Fibroblast of skin of left biceps (primary cell): Measurements from ENCODE around the gene PAPSS1.
A peak's percentile ranks its signal among the peaks of the same experiment; 100 is the strongest.
"Not testable (repeated sequence)": the region's sequence is repeated elsewhere in the genome, so short reads cannot be mapped to it uniquely, and the experiment has no call there.

Source experiments
- DNase-seq, 2 experiments: peaks; one replicate each; pipeline ENCODE4 v3.0.0-alpha.2; 2013; ENCODE audit warnings: low read depth in 2 of 2

Gene PAPSS1

GRCh38 chr4:107719922-107720722 lies at the start of gene PAPSS1:
Gene PAPSS1, minus strand, starts transcription at chr4:107720234. Its CDS starts 55 bp downstream, at chr4:107720179.
- DNase-seq: peak; percentile 93 to 94

- DNase-seq: no peak
These were observed 40.4 kb upstream of the PAPSS1 start for GRCh38 chr4:107760281-107760947.

GRCh38 chr4:107757864-107758476 lies 37.9 kb upstream of the PAPSS1 start:
- DNase-seq: no peak

- DNase-seq: no peak
These were observed 37.2 kb upstream of the PAPSS1 start for GRCh38 chr4:107757283-107757682.

- no peak for DNase-seq
These were observed 35.9 kb upstream of the PAPSS1 start for GRCh38 chr4:107755841-107756356.

GRCh38 chr4:107751670-107752069 lies 31.6 kb upstream of the PAPSS1 start:
- no peak for DNase-seq

- no peak for DNase-seq
These were observed 27.9 kb upstream of the PAPSS1 start for GRCh38 chr4:107747748-107748486.

GRCh38 chr4:107746161-107746560 lies 26.1 kb upstream of the PAPSS1 start:
- no peak for DNase-seq

GRCh38 chr4:107744532-107744931 lies 24.5 kb upstream of the PAPSS1 start:
- no peak for DNase-seq

- no peak for DNase-seq
These were observed 23.5 kb upstream of the PAPSS1 start for GRCh38 chr4:107743532-107743931.

- DNase-seq: no peak
These were observed 22.8 kb upstream of the PAPSS1 start for GRCh38 chr4:107742791-107743190.

GRCh38 chr4:107742196-107742595 lies 22.2 kb upstream of the PAPSS1 start:
- no peak for DNase-seq

- peak; percentile 62 to 66 for DNase-seq
These were observed 21.1 kb upstream of the PAPSS1 start for GRCh38 chr4:107740950-107741701.

- DNase-seq: no peak
These were observed 20.3 kb upstream of the PAPSS1 start for GRCh38 chr4:107740381-107740780.

- DNase-seq: no peak
These were observed 17.4 kb upstream of the PAPSS1 start for GRCh38 chr4:107737450-107737849.

- DNase-seq: no peak
These were observed 17.0 kb upstream of the PAPSS1 start for GRCh38 chr4:107736924-107737448.

GRCh38 chr4:107736037-107736436 lies 16.0 kb upstream of the PAPSS1 start:
- DNase-seq: no peak

GRCh38 chr4:107734120-107734519 lies 14.1 kb upstream of the PAPSS1 start:
- no peak for DNase-seq

- no peak for DNase-seq
These were observed 13.4 kb upstream of the PAPSS1 start for GRCh38 chr4:107733431-107733925.

- not testable (repeated sequence) for DNase-seq
These were observed 9.0 kb upstream of the PAPSS1 start for GRCh38 chr4:107729050-107729449.
